Liver (tissue), 3 donors: ENCODE measurements around the gene DCHS2.

Source experiments
- ATF3 ChIP-seq: IDR thresholded peaks from 2 replicates; pipeline ENCODE4 v1.6.1; 2016; ENCODE audit warnings: antibody characterized with exemption
- CTCF ChIP-seq: fragments of 150-350 bp; IDR thresholded peaks from 2 replicates; pipeline ENCODE4 v1.5.1; 2017; ENCODE audit warnings: improper control_type of control experiment, low read depth, low read length; ENCODE audit not compliant: missing input control
- GABPA ChIP-seq, 2 donors: IDR thresholded peaks in 1 of 2; conservative IDR thresholded peaks in 1 of 2; 2 replicates each; pipeline ENCODE4 v1.6.1; 2016; ENCODE audit warnings: antibody characterized with exemption in 2 of 2, mild to moderate bottlenecking in 1 of 2, moderate library complexity in 1 of 2
- HNF4A ChIP-seq, 2 donors: conservative IDR thresholded peaks; 2 replicates each; pipeline ENCODE4 v1.6.1; 2016; ENCODE audit warnings: antibody characterized with exemption in 2 of 2, mild to moderate bottlenecking in 2 of 2
- REST ChIP-seq: IDR thresholded peaks from 2 replicates; pipeline ENCODE4 v1.6.1; 2016; ENCODE audit warnings: antibody characterized with exemption, mild to moderate bottlenecking
- SP1 ChIP-seq: IDR thresholded peaks from 2 replicates; pipeline ENCODE4 v1.6.1; 2018; ENCODE audit warnings: antibody characterized with exemption, mild to moderate bottlenecking
- TAF1 ChIP-seq: conservative IDR thresholded peaks from 2 replicates; pipeline ENCODE4 v1.6.1; 2016; ENCODE audit warnings: antibody characterized with exemption, mild to moderate bottlenecking
- YY1 ChIP-seq: IDR thresholded peaks from 2 replicates; pipeline ENCODE4 v1.6.1; 2016; ENCODE audit warnings: antibody characterized with exemption, mild to moderate bottlenecking
- ZBTB33 ChIP-seq: IDR thresholded peaks from 2 replicates; pipeline ENCODE4 v1.6.1; 2016; ENCODE audit warnings: antibody characterized with exemption
- donor health status: healthy.
- donor health status: healthy.

GRCh38 chr4:154332681-154333421, 158.7 kb downstream of the DCHS2 start:
- no peak for TF ChIP-seq CTCF
- no peak for TF ChIP-seq YY1
- no peak for TF ChIP-seq REST
- no peak for TF ChIP-seq TAF1
- no peak for TF ChIP-seq ATF3
- no peak for TF ChIP-seq GABPA (IDR thresholded peaks at IDR 0.05 in 1 of 2, conservative IDR thresholded peaks at IDR 0.05 in 1 of 2)
- TF ChIP-seq HNF4A (conservative IDR thresholded peaks at IDR 0.05), result no peak
- TF ChIP-seq SP1, result no peak
- TF ChIP-seq ZBTB33, result no peak
